A549 (cell line): ENCODE data around the gene NUDT16L1.

Experiments used
- CTCF ChIP-seq: fragments of >200 bp; sonication (Bioruptor Twin); formaldehyde crosslinking; IDR thresholded peaks from 3 replicates; pipeline ENCODE4 v1.5.1; 2016
- POLR2A ChIP-seq: IDR thresholded peaks from 2 replicates; pipeline ENCODE4 v1.6.1; 2012; ENCODE audit warnings: mild to moderate bottlenecking, low read length
- SMC3 ChIP-seq: fragments of >200 bp; sonication (Bioruptor Twin); formaldehyde crosslinking; IDR thresholded peaks from 3 replicates; pipeline ENCODE4 v1.6.1; 2018; ENCODE audit warnings: inconsistent platforms

DNA sequence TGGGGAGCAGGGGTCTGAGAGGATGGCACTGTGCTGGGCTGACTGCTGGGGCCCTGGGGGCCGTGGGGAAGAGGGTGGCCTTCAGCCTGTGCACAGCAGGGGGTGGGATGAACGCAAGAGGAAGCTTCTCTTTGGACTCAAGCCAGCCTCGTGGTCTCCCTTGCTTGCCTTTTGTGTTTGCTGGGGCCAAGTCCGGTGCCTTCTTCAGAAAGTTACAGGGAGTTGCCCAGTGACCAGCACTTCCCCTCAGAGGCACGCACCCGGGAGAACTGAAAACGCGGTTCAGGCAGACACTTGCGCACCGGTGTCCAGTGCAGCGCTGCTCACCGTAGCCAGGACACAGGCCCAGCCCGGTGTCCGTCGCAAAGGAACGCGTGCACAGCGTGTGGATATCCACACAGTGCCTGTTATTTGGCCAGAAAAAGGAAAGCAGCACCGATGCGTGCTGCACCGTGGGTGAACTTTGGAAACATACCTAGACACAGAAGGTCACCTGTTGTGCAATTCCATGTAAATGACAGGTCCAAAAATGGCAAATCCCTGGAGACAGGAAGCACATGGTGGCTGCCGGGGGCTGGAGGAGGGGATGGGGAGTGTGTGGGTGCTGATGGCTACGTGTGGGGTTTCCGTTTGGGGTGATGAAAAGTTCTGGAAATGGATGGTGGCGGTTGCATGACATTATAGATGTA, 29.4 kb upstream of the NUDT16L1 start:
- TF ChIP-seq CTCF (no peak), POLR2A (no peak), SMC3 (no peak)
